HepG2 (cell line): ENCODE results near the gene KAT6B. TPM values are rescaled to one million over a fixed set of nuclear protein-coding genes. Genes with fewer than 3 reads are reported as not detected.

Experiments used
- AHR ChIP-seq: IDR thresholded peaks from 2 replicates; pipeline ENCODE4 v1.6.1; 2018; ENCODE audit warnings: missing genetic modification reagents, missing compliant biosample characterization
- CBX5 ChIP-seq: sonication (generic); formaldehyde crosslinking; IDR thresholded peaks from 2 replicates; pipeline ENCODE4 v1.4.0; 2020; ENCODE audit warnings: missing genetic modification reagents, borderline replicate concordance
- CREM ChIP-seq, 2 experiments: sonication (generic) in 1 of 2; formaldehyde crosslinking in 1 of 2; IDR thresholded peaks; 2 replicates each; pipeline versions ENCODE4 v1.4.0 to v1.6.1; 2016 to 2020; ENCODE audit warnings: antibody characterized with exemption in 1 of 2, mild to moderate bottlenecking in 1 of 2, missing genetic modification reagents in 1 of 2
- EHMT2 ChIP-seq: fragments of 200-600 bp; sonication (generic); IDR thresholded peaks from 2 replicates; pipeline ENCODE4 v1.7.0; 2017; ENCODE audit warnings: antibody characterized with exemption, low read depth, low read length, borderline replicate concordance
- GATAD2A ChIP-seq: IDR thresholded peaks from 2 replicates; pipeline ENCODE4 v1.6.1; 2016
- HNF4A ChIP-seq: sonication (generic); formaldehyde crosslinking; IDR thresholded peaks from 2 replicates; pipeline ENCODE4 v1.4.0; 2020; ENCODE audit warnings: missing genetic modification reagents
- MYNN ChIP-seq: sonication (generic); formaldehyde crosslinking; IDR thresholded peaks from 2 replicates; pipeline ENCODE4 v1.4.0; 2020; ENCODE audit warnings: mild to moderate bottlenecking, low read depth, missing genetic modification reagents
- NBN ChIP-seq: fragments of 450-650 bp; conservative IDR thresholded peaks from 2 replicates; pipeline ENCODE4 v1.6.1; 2017
- NCOA1 ChIP-seq: sonication (generic); formaldehyde crosslinking; IDR thresholded peaks from 2 replicates; pipeline ENCODE4 v1.9.0; 2021; ENCODE audit warnings: missing genetic modification reagents
- RARA ChIP-seq: IDR thresholded peaks from 2 replicates; pipeline ENCODE4 v1.6.1; 2016; ENCODE audit warnings: missing genetic modification reagents, missing compliant biosample characterization
- RXRA ChIP-seq: sonication (generic); formaldehyde crosslinking; IDR thresholded peaks from 2 replicates; pipeline ENCODE4 v1.5.1; 2020; ENCODE audit warnings: missing genetic modification reagents
- SRSF4 ChIP-seq: fragments of 200-400 bp; formaldehyde crosslinking; IDR thresholded peaks from one replicate; pipeline ENCODE4 v1.6.1; 2018; ENCODE audit warnings: mild to moderate bottlenecking, low read depth, low read length, moderate library complexity; ENCODE audit not compliant: poor library complexity, severe bottlenecking
- TBX2 ChIP-seq: sonication (generic); formaldehyde crosslinking; IDR thresholded peaks from 2 replicates; pipeline ENCODE4 v1.5.0; 2020; ENCODE audit warnings: missing genetic modification reagents, mild to moderate bottlenecking, borderline replicate concordance
- TBX3 ChIP-seq: fragments of 450-650 bp; IDR thresholded peaks from 2 replicates; pipeline ENCODE4 v1.6.1; 2017; ENCODE audit warnings: antibody characterized with exemption, mild to moderate bottlenecking, inconsistent platforms, borderline replicate concordance
- ZFP82 ChIP-seq: sonication (generic); formaldehyde crosslinking; IDR thresholded peaks from 2 replicates; pipeline ENCODE4 v1.5.1; 2020; ENCODE audit warnings: mild to moderate bottlenecking, missing genetic modification reagents, borderline replicate concordance
- ZKSCAN5 ChIP-seq: sonication (generic); formaldehyde crosslinking; IDR thresholded peaks from 2 replicates; pipeline ENCODE4 v1.5.1; 2020; ENCODE audit warnings: mild to moderate bottlenecking, missing genetic modification reagents
- ZNF160 ChIP-seq: sonication (generic); formaldehyde crosslinking; IDR thresholded peaks from 2 replicates; pipeline ENCODE4 v1.8.0; 2022; ENCODE audit warnings: mild to moderate bottlenecking, inconsistent platforms, missing genetic modification reagents
- ZNF570 ChIP-seq: sonication (generic); formaldehyde crosslinking; IDR thresholded peaks from 2 replicates; pipeline ENCODE4 v1.4.0; 2020; ENCODE audit warnings: mild to moderate bottlenecking, missing genetic modification reagents, borderline replicate concordance
- ZNF678 ChIP-seq: sonication (generic); formaldehyde crosslinking; IDR thresholded peaks from 2 replicates; pipeline ENCODE4 v1.4.0; 2020; ENCODE audit warnings: mild to moderate bottlenecking, missing genetic modification reagents
- ZNF816 ChIP-seq: sonication (generic); formaldehyde crosslinking; IDR thresholded peaks from 2 replicates; pipeline ENCODE4 v1.8.0; 2022; ENCODE audit warnings: missing genetic modification reagents, mild to moderate bottlenecking, borderline replicate concordance
- ZSCAN30 ChIP-seq: sonication (generic); formaldehyde crosslinking; IDR thresholded peaks from 2 replicates; pipeline ENCODE4 v1.5.0; 2020; ENCODE audit warnings: mild to moderate bottlenecking, missing genetic modification reagents
- polyA plus RNA-seq, 8 experiments: library from polyadenylated mRNA; depleted of rRNA in 3 of 8; stranded (reverse) in 7 of 8; unstranded in 1 of 8; fragments of >200 nt; fragmentation: Illumina TruSeq in 4 of 8; extraction: Trizol in 4 of 8; gene quantifications; 2 replicates each; pipeline versions ENCODE4 v1.2.1 to v1.2.3, GENCODE V29; 2011 to 2016; ENCODE audit warnings: low read depth in 4 of 8, missing spikeins in 1 of 8, mixed read lengths in 1 of 8; ENCODE audit not compliant: insufficient read depth in 1 of 8
- total RNA-seq, 5 experiments: library from RNA; depleted of rRNA; stranded (reverse); fragments of >200 nt; fragmentation: Illumina TruSeq; extraction: Trizol; gene quantifications; 2 replicates each; pipeline ENCODE4 v1.2.3, GENCODE V29; 2016; ENCODE audit warnings: low read depth in 1 of 5
- TF ChIP-seq, protein P1 (sequence below): IDR thresholded peaks from 2 replicates; pipeline ENCODE4 v1.6.1; 2016; ENCODE audit warnings: mild to moderate bottlenecking, missing biosample characterization, missing genetic modification reagents
- TF ChIP-seq, protein P2 (sequence below): sonication (generic); formaldehyde crosslinking; IDR thresholded peaks from 2 replicates; pipeline ENCODE4 v1.8.0; 2022; ENCODE audit warnings: mild to moderate bottlenecking, missing genetic modification reagents
- TF ChIP-seq, protein P3 (sequence below): sonication (generic); formaldehyde crosslinking; conservative IDR thresholded peaks from 2 replicates; pipeline ENCODE4 v1.8.0; 2022; ENCODE audit warnings: low read depth, missing genetic modification reagents
- TF ChIP-seq, protein P4 (sequence below): IDR thresholded peaks from 2 replicates; pipeline ENCODE4 v1.6.1; 2018; ENCODE audit warnings: missing genetic modification reagents, mild to moderate bottlenecking, missing compliant biosample characterization
- TF ChIP-seq, protein P5 (sequence below): sonication (generic); formaldehyde crosslinking; IDR thresholded peaks from 2 replicates; pipeline ENCODE4 v1.8.1; 2023; ENCODE audit warnings: missing genetic modification reagents, mild to moderate bottlenecking, borderline replicate concordance

The KAT6B gene
- total and polyA plus RNA-seq, 2 of the 13 experiments (the other 11 are each of a cell fraction or from before 2014, with no cell fraction given) = 3.0 to 9.5 TPM

DNA sequence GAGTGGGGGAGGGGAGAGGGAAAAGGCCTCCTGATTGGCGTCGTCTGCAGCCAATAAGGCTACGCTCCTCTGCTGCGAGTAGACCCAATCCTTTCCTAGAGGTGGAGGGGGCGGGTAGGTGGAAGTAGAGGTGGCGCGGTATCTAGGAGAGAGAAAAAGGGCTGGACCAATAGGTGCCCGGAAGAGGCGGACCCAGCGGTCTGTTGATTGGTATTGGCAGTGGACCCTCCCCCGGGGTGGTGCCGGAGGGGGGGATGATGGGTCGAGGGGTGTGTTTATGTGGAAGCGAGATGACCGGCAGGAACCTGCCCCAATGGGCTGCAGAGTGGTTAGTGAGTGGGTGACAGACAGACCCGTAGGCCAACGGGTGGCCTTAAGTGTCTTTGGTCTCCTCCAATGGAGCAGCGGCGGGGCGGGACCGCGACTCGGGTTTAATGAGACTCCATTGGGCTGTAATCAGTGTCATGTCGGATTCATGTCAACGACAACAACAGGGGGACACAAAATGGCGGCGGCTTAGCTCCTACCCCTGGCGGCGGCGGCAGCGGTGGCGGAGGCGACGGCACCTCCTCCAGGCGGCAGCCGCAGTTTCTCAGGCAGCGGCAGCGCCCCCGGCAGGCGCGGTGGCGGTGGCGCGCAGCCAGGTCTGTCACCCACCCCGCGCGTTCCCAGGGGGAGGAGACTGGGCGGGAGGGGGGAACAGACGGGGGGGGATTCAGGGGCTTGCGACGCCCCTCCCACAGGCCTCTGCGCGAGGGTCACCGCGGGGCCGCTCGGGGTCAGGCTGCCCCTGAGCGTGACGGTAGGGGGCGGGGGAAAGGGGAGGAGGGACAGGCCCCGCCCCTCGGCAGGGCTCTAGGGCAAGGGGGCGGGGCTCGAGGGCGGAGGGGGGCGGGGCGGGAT is at the start of gene KAT6B (continued):
- TF ChIP-seq ZNF570 (CRISPR knock-in tag) (no peak), ZNF678 (CRISPR knock-in tag) (no peak), SRSF4 (no peak), CBX5 (CRISPR knock-in tag) (no peak), ZSCAN30 (no peak), ZNF160 (CRISPR knock-in tag) (no peak), EHMT2 (no peak), RXRA (CRISPR knock-in tag) (peak; percentile 54; the same call in 1 of the 2 replicates), CREM (IDR thresholded peaks at IDR 0.05) (peak; percentile 83), CREM (CRISPR knock-in tag; IDR thresholded peaks at IDR 0.05) (no peak), TBX3 (peak; percentile 58; the same call in 1 of the 2 replicates), NBN (no peak), RARA (peak; percentile 81), NCOA1 (no peak), ZFP82 (0 out of 2 replicates have a peak, but pooled peaks have one; percentile 74), MYNN (no peak), TBX2 (CRISPR knock-in tag) (peak; percentile 30; the same call in 1 of the 2 replicates), ZKSCAN5 (CRISPR knock-in tag) (no peak), ZNF816 (CRISPR knock-in tag) (peak; percentile 76), GATAD2A (no peak), AHR (CRISPR knock-in tag) (no peak), HNF4A (no peak)
- TF ChIP-seq, protein P1, sequence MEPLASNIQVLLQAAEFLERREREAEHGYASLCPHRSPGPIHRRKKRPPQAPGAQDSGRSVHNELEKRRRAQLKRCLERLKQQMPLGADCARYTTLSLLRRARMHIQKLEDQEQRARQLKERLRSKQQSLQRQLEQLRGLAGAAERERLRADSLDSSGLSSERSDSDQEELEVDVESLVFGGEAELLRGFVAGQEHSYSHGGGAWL = no peak
- TF ChIP-seq, protein P2, sequence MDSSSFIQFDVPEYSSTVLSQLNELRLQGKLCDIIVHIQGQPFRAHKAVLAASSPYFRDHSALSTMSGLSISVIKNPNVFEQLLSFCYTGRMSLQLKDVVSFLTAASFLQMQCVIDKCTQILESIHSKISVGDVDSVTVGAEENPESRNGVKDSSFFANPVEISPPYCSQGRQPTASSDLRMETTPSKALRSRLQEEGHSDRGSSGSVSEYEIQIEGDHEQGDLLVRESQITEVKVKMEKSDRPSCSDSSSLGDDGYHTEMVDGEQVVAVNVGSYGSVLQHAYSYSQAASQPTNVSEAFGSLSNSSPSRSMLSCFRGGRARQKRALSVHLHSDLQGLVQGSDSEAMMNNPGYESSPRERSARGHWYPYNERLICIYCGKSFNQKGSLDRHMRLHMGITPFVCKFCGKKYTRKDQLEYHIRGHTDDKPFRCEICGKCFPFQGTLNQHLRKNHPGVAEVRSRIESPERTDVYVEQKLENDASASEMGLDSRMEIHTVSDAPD (CRISPR knock-in tag) = no peak
- TF ChIP-seq, protein P3, sequence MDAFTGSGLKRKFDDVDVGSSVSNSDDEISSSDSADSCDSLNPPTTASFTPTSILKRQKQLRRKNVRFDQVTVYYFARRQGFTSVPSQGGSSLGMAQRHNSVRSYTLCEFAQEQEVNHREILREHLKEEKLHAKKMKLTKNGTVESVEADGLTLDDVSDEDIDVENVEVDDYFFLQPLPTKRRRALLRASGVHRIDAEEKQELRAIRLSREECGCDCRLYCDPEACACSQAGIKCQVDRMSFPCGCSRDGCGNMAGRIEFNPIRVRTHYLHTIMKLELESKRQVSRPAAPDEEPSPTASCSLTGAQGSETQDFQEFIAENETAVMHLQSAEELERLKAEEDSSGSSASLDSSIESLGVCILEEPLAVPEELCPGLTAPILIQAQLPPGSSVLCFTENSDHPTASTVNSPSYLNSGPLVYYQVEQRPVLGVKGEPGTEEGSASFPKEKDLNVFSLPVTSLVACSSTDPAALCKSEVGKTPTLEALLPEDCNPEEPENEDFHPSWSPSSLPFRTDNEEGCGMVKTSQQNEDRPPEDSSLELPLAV (CRISPR knock-in tag) = no peak
- TF ChIP-seq, protein P4, sequence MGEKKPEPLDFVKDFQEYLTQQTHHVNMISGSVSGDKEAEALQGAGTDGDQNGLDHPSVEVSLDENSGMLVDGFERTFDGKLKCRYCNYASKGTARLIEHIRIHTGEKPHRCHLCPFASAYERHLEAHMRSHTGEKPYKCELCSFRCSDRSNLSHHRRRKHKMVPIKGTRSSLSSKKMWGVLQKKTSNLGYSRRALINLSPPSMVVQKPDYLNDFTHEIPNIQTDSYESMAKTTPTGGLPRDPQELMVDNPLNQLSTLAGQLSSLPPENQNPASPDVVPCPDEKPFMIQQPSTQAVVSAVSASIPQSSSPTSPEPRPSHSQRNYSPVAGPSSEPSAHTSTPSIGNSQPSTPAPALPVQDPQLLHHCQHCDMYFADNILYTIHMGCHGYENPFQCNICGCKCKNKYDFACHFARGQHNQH (CRISPR knock-in tag) = no peak
- TF ChIP-seq, protein P5, sequence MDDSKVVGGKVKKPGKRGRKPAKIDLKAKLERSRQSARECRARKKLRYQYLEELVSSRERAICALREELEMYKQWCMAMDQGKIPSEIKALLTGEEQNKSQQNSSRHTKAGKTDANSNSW (CRISPR knock-in tag) = no peak
